SKM-1 treated with dmso at 0.1 percent for 144 hours (cell line): ENCODE measurements around the gene GINS3.
"Not testable (repeated sequence)": the region's sequence is repeated elsewhere in the genome, so short reads cannot be mapped to it uniquely, and the experiment has no call there.

Source experiments
- DNase-seq: peaks from one replicate; lab custom pipeline; 2025; ENCODE audit not compliant: unreplicated experiment; lab: John Stamatoyannopoulos, UW

The GINS3 gene

DNA sequence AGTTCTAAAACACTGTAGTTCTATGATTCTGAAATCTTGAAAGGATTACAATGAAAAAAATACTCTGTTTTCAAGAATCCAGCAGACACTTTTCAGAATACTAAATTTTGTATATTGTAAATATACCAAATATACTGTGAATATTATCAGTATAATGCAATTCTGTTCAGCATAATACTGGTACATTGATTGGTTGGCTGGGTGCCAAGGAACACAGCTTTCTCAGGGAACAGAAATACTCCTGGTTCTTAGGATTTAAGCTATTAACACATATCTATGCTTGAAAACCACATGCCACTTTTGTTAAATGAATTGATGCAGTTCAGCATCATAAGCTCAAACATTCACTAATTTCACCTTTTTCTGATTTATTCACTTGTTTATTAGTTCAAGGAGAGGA is 2.5 kb upstream of the GINS3 start:
- DNase-seq = no peak

DNA sequence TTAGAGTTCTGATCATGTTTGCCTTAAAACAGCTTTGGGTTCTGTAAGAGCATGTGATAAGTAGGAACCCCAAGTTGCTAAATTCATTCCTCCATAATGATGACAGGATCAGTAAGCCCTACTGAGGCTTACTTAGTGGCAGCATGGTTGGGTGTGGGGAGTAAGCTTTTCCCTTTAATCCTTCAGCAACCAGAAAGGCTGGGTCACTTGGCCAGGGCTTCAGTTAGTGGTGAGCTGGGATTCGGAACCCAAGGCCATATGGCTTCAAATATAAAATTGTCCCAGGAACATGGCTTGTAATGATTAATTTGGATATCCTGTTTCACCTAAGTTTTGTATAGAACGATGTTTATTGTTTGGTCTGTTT is 850 bp downstream of the GINS3 start:
- no peak for DNase-seq

DNA sequence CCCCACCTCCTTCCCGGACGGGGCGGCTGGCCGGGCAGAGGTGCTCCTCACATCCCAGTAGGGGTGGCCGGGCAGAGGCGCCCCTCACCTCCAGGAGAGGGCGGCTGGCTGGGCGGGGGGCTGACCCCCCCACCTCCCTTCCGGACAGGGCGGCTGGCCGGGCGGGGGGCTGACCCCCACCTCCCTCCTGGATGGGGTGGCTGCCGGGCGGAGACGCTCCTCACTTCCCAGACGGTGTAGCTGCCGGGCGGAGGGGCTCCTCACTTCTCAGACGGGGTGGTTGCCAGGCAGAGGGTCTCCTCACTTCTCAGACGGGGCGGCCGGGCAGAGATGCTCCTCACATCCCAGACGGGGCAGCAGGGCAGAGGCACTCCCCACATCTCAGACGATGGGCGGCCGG is 4.6 kb downstream of the GINS3 start:
- not testable (repeated sequence) for DNase-seq

DNA sequence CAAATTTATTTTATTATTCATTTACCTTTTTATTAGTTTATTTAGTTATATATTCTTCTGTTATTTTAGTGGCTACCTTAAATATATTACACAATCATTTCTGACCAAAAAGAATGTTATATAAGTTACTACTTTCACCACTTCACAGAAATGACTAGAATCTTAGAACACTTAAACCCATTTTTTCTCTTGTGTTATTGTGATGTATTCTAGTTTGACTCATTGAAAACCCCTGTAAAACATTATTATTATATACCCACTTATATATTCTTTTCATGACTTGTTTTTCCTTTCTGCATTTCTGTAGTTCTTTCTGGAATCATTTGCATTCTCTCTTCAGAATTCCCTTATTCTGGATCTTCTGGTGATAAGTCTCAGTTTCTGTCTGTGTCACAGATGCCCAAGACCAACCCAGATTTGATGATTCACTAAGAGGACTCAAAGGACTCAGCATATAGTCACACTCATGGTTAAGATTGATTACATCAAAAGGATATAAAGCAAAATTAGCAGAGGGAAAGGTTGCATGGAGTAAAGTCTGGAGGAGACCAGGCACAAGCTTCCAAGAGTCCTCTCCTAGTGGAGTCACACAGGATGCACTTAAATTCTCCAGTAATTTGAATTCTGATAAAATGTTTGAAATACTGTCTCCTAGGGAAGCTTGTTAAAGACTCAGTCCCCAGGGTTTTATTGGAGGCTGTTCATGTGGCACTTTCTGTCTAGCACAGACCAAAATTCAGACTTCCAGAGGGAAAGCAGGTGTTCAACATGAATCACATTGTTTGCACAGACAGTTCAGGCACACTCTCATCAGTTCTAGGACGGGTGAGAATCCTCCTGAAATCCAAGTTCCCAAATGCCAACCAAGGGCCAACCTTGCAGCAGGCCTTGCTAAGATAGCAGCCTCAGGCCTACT is 7.7 kb downstream of the GINS3 start:
- DNase-seq = no peak

DNA sequence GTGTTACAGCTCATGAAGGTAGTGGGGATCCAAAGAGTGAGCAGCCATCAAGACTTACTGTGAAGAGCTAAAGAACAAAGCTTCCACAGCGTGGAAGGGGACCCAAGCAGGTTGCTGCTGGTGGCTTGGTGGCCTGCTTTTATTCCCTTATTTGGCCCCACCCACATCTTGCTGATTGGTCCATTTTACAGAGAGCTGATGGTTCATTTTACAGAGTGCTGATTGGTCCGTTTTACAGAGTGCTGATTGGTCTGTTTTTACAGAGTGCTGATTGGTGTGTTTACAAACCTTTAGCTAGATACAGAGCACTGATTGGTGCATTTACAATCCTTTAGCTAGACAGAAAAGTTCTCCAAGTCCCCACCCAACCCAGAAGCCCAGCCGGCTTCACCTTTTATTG is 9.0 kb downstream of the GINS3 start:
- not testable (repeated sequence) for DNase-seq

- DNase-seq = no peak
These were observed 10.5 kb downstream of the GINS3 start for GRCh38 chr16:58402796-58403195.

DNA sequence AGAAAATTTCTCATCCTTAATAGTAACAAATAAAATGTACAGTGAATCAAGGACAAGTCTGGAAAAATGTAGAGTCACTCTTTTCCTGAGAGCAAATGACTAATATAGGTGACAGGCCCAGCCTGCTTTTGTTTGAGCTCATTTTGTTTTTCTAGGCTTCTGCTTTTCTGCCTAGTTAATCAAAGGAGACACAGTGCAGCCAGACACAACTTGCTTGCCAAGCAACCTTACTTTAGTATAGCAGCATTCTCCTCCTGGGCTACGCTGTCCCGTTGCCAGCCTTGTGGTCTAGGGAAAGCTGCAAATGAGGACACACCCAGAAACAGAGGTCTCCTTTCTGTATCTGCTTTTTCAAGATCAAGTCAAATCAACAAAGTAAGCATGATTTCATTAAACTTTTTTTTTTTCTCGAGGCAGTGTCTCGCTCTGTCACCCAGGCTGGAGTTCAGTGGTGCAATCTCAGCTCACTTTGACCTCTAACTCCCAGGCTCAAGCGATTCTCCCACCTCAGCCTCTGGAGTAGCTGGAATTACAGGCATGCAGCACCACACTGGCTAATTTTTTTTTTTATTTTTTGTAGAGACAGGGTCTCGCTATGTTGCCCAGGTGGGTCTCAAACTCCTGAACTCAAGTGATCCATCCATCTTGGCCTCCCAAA is 17.2 kb downstream of the GINS3 start:
- no peak for DNase-seq

DNA sequence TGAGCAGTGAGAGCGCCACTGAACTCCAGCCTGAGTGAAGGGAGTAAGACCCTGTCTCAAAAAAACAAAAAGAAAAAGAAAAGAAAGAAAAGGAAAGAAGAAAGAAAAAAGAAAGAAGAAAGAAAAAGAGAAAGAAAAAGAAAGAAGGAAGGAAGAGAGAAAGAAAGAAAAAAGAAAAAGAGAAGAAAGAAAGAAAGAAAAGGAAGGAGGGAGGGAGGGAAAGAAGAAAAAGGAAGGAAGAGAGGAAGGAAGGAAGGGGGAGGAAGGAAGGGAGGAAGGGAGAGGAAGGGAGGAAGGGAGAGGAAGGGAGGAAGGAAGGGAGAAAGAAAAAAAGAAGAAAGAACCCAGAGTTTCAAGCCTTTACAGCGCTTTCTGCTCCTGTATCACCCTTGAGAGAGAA is 19.1 kb downstream of the GINS3 start:
- no peak for DNase-seq

DNA sequence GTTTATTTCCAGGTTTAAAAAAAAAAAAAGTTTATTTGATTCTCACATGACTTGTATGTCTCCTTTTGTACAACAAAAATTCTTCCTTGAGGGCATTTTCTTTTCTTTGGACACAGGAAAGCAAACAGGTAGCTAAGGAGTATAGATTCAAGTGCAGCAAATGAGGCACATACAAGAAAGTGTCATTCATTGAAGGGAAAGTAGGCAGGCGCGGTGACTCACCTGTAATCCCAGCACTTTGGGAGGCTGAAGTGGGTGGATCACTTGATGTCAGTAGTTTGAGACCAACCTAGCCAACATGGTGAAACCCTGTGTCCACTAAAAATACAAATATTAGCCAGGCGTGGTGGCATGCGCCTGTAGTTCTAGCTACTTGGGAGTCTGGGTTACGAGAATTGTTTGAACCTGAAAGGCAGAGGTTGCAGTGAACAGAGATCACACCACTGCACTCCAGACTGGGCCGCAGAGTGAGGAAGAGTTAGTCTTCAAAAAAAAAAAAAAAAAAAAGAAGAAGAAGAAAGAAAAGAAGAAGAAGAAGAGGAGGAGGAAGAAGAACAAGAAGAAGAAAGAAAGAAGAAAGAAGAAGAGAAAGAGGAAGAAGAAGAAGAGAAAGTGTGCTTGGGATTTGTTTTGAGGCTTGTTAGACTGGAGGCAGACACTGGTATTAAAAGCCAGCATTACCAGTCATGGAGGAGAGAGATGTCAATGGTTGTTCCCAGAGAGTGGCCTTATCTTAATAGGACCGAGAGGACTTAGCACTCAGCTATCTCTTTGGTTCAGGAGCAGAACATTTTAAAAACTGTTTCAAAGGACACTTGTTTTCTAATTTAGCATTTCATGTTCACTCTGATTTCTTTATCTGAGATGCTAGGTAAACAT is 19.7 kb downstream of the GINS3 start:
- no peak for DNase-seq

DNA sequence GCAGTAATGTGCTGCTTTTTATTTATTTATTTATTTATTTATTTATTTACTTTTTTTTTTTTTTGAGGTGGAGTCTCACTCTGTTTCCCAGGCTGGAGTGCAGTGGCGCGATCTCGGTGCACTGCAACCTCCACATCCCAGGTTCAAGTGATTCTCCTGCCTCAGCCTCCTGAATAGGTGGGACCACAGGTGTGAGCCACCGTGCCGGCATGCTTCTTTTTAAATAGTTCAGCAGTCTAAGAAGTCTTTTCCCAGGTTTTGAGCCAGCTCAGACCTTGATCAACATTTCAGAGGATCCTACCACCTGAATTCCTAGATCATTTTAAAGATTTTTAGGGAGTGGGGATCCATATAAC is 20.3 kb downstream of the GINS3 start:
- DNase-seq = not testable (repeated sequence)

DNA sequence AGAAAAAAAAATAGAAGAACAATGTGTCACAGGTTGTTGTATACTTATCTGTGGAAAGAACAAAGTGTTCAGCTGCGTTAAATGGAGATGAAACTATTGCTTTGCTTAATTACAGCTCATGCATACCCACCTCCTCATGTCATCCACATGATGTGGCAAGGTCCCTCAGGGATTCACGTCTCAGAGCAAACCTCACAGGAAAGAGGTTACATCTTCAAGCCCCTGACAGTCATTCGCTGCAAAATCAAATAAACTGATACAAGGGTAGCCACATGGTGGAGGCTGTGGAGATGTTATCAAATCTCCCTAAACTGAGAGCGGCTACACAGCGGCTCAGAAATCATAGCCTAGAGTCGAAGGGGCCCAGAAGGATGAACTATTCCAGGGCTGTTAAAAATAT is 21.1 kb downstream of the GINS3 start:
- DNase-seq = no peak

- no peak for DNase-seq
These were observed 22.7 kb downstream of the GINS3 start for GRCh38 chr16:58415003-58415402.

GRCh38 chr16:58415961-58416360 is 23.7 kb downstream of the GINS3 start:
- not testable (repeated sequence) for DNase-seq

DNA sequence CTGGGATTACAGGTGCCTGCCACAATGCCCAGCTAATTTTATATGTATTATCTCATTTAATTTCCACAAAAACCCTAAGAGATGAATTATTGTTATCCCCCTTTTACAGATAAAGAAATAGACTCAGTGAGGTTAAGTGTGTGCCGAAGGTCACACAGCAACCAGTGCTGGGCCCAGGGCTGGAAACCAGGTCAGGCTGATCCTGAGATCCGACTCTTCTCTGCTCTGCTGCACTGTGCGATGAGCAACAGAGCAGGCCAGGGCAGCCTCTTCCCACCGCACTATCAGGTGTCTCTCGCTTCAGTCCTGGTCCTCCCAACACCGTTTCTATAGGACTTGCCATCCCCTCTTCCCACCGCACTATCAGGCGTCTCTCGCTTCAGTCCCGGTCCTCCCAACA is 24.8 kb downstream of the GINS3 start:
- DNase-seq = no peak

DNA sequence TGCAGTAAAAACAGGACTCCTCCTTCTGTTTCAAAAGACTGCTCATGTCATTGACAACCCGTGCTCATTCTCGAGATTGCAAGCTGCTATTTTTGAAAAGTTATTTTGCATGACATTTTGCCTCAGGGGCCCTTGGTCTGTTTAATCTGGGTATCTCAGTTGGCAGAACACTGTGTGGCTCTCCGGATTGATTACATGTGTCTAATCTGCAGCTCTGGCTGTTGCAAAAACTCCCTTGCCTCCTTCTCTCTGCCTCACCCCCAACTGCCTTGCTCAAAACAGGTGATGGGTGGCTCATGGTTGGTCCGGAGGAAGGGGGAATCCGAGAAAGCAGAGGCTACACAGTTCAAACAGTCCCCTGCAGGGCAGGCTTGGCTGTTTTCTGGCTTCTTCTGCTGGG is 25.3 kb downstream of the GINS3 start:
- DNase-seq = no peak

- no peak for DNase-seq
These were observed 25.8 kb downstream of the GINS3 start for GRCh38 chr16:58418026-58418425.

DNA sequence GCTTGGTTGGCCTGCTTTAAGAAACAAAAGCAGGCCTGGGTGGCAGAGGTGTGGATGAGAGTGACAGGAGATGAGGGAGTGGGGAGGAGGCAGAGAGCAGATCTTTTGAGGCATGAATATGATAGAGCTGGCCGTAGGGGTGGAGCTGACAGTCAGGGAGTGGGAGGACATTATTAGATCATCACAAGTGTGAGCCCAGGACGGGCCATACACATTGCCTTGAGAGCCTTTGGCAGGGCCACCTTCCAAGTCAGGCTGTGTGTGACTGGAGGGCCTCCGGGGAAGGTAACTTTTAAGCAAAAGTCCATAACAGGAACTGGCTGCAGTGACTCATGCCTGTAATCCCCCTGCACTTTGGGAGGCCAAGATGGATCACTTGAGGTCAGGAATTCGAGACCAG is 26.3 kb downstream of the GINS3 start:
- no peak for DNase-seq

GRCh38 chr16:58419241-58419990 is 27.1 kb downstream of the GINS3 start:
- no peak for DNase-seq

- DNase-seq = no peak
These were observed 28.8 kb downstream of the GINS3 start for GRCh38 chr16:58421059-58421458.

DNA sequence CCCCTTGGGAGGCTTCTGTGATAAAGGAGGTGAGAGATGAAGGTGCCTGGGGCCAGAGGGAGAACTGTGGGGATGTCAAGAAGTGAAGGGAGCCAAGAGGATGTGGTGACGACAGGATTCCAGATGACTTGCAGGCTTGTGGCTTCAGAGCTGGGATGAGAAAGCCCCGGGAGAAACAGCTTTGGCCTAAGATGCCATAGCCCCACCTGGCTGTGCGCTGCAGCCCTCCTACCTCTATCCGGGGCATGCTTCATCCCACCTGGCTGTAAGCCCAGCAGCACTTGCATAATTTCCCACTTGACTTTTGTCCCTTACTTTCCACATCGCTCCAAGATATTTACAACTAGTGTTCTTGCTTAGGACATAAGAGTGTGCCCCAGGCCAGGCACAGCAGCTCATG is 29.3 kb downstream of the GINS3 start:
- DNase-seq = no peak

DNA sequence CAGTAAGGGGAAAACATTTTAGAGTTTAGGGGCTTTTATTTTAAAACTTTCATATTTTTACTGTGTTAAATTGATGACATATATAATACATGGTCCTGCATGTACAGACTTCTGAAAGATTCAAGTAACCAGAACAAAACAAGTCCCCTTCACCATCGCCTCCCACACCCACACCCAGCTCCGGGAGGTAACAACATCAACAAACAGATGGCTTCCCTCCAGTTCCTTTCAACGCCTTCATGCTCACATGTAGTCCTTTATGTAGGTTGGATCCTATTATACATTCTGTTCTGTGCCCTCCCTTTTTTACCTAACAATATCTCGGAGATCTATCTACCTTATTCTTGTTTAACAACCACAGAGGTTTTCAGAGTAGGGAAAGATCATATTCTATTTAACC is 30.5 kb downstream of the GINS3 start:
- no peak for DNase-seq
